ENCODE data around the gene NOTO. TPM values are rescaled to one million over a fixed set of nuclear protein-coding genes. Genes with fewer than 3 reads are reported as not detected.

NOTO gene
- total RNA-seq, 6 experiments from 2014 or later = not detected

GRCh38 chr2:73253901-73254300 lies 51.5 kb downstream of the NOTO start:
- intact Hi-C loops (cut with DNase I) = no loop called here
- Histone ChIP-seq H3K27me3 (no peaks in the 10 kb centered on the region), H3K4me1 (no peaks in the 10 kb centered on the region), H3K36me3 (peaks cover 6 to 52% (median 32%) of the 10 kb centered on the region in 4 donors), H3K9me3 (no peaks in the 10 kb centered on the region), H3K4me3 (no peak overlapping the region), H3K27ac (no peak overlapping the region)
- 100% methylated on average over 2 of the region's 3 CpGs for WGBS (ENCODE audit: insufficient coverage, low coverage, low lambda C conversion rate, missing lambda C conversion rate)
- ATAC-seq (no peak), DNase-seq (no peak)
- TF ChIP-seq CTCF (IDR thresholded peaks at IDR 0.05) = no peak
- TF ChIP-seq POLR2A (IDR thresholded peaks at IDR 0.05) = no peak

DNA sequence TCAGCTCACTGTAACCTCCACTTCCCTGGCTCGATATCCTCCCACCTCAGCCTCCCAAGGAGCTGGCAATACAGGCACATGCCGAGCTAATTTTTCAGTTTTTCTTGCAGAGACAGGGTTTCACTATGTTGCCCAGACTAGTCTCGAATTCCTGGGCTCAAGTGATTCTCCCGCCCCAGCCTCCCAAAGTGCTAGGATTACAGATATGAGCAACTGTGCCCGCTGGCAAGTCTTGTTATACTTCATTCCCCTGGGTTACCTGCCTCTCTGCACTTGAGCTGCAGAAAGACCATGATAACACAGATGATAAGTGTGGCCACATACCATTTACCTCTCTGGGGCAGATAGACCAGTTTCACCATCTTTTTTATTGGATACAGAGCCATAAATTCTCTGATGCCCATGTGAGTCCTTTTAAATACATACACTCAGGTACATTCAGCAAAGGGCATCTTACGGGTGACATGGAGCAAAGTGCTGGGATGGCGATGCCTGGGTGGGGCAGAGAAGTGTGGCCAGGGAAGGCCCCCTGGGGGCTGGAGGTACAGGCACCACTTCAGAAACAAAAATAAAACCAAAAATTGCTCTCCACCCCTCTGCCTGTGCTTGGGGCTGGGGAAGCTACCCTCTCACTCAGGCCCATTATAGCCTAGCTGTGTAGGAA lies 52.1 kb downstream of the NOTO start:
- intact Hi-C loops (cut with DNase I) = no loop called here
- no peak for TF ChIP-seq CTCF (IDR thresholded peaks at IDR 0.05)
- TF ChIP-seq POLR2A (IDR thresholded peaks at IDR 0.05) = no peak
- H3K4me1 ChIP-seq = no peaks in the 10 kb centered on the region
- H3K9me3 ChIP-seq = no peaks in the 10 kb centered on the region
- peaks cover 4 to 46% (median 27%) of the 10 kb centered on the region in 4 donors for H3K36me3 ChIP-seq
- no peak overlapping the region for H3K4me3 ChIP-seq
- WGBS (ENCODE audit: insufficient coverage, low coverage, low lambda C conversion rate, missing lambda C conversion rate) = 96% methylated on average over 4 of the region's 7 CpGs
- no peaks in the 10 kb centered on the region for H3K27me3 ChIP-seq
- no peak overlapping the region for H3K27ac ChIP-seq
- ATAC-seq (no peak), DNase-seq (no peak)

- H3K4me1 ChIP-seq = no peaks in the 10 kb centered on the region
- H3K4me3 ChIP-seq = no peak overlapping the region
- WGBS (ENCODE audit: insufficient coverage, low coverage, low lambda C conversion rate, missing lambda C conversion rate) = no CpG with 5 or more reads among the region's 4 CpGs
- no peak for ATAC-seq
- H3K36me3 ChIP-seq = peaks cover 0 to 39% (median 24%) of the 10 kb centered on the region in 4 donors
- H3K27me3 ChIP-seq = no peaks in the 10 kb centered on the region
- no peak for TF ChIP-seq CTCF (IDR thresholded peaks at IDR 0.05)
- no peak for TF ChIP-seq POLR2A (IDR thresholded peaks at IDR 0.05)
- no peak overlapping the region for H3K27ac ChIP-seq
- intact Hi-C loops (cut with DNase I) = no loop called here
- H3K9me3 ChIP-seq = no peaks in the 10 kb centered on the region
- no peak for DNase-seq
Measured at GRCh38 chr2:73255007-73255644, 52.8 kb downstream of the NOTO start.

GRCh38 chr2:73255907-73256617 lies 53.7 kb downstream of the NOTO start:
- no peaks in the 10 kb centered on the region for H3K27me3 ChIP-seq
- H3K4me3 ChIP-seq = no peak overlapping the region
- no peak overlapping the region for H3K27ac ChIP-seq
- 40% methylated on average over 1 of the region's 5 CpGs for WGBS (ENCODE audit: insufficient coverage, low coverage, low lambda C conversion rate, missing lambda C conversion rate)
- H3K4me1 ChIP-seq = no peaks in the 10 kb centered on the region
- H3K36me3 ChIP-seq = peaks cover 0 to 32% (median 19%) of the 10 kb centered on the region in 4 donors
- intact Hi-C loops (cut with DNase I) = no loop called here
- no peak for ATAC-seq
- no peaks in the 10 kb centered on the region for H3K9me3 ChIP-seq
- DNase-seq = no peak
- TF ChIP-seq POLR2A (IDR thresholded peaks at IDR 0.05) (no peak), CTCF (IDR thresholded peaks at IDR 0.05) (no peak)

Measured in right lobe of liver (tissue), 6 donors.